ENCODE measurements around the gene VRK2.

GRCh38 chr2:58180635-58181034 lies 134.0 kb downstream of the VRK2 start:
- TF ChIP-seq, protein P1, sequence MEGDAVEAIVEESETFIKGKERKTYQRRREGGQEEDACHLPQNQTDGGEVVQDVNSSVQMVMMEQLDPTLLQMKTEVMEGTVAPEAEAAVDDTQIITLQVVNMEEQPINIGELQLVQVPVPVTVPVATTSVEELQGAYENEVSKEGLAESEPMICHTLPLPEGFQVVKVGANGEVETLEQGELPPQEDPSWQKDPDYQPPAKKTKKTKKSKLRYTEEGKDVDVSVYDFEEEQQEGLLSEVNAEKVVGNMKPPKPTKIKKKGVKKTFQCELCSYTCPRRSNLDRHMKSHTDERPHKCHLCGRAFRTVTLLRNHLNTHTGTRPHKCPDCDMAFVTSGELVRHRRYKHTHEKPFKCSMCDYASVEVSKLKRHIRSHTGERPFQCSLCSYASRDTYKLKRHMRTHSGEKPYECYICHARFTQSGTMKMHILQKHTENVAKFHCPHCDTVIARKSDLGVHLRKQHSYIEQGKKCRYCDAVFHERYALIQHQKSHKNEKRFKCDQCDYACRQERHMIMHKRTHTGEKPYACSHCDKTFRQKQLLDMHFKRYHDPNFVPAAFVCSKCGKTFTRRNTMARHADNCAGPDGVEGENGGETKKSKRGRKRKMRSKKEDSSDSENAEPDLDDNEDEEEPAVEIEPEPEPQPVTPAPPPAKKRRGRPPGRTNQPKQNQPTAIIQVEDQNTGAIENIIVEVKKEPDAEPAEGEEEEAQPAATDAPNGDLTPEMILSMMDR (conservative IDR thresholded peaks at IDR 0.05), result no peak
- TF ChIP-seq ZFX (IDR thresholded peaks at IDR 0.05), result no peak

All from C4-2B (cell line).